ENCODE data around the gene CSH1.
A peak's percentile ranks its signal among the peaks of the same experiment; 100 is the strongest.

GRCh38 chr17:63848834-63849689 lies 47.3 kb downstream of the CSH1 start:
- TF ChIP-seq CTCF (IDR thresholded peaks at IDR 0.05) = peak in 1 of 3 donors; percentile 57
- no peak for TF ChIP-seq POLR2A (IDR thresholded peaks at IDR 0.05)
